GM12878 (cell line): ENCODE measurements around the gene GORASP2. TPM values are rescaled to one million over a fixed set of nuclear protein-coding genes. Genes with fewer than 3 reads are reported as not detected.

Experiments
- polyA plus RNA-seq, 11 experiments: library from polyadenylated mRNA; depleted of rRNA in 4 of 11; unstranded in 6 of 11; stranded (reverse) in 5 of 11; fragments of >200 nt; fragmentation: Nextera tagmentation in 4 of 11; fragmentation: Illumina TruSeq in 1 of 11; extraction: Ambion mirVana in 4 of 11; extraction: Trizol in 1 of 11; gene quantifications; 1 replicate in 1 of 11; 2 replicates in 10 of 11; pipeline versions ENCODE4 v1.2.1 to v1.2.3, GENCODE V29; 2011 to 2016; ENCODE audit warnings: inconsistent platforms in 2 of 11, missing spikeins in 2 of 11, low read depth in 1 of 11
- total RNA-seq, 4 experiments: library from RNA; depleted of rRNA in 3 of 4; stranded (reverse); fragments of >200 nt in 3 of 4; fragmentation: Illumina TruSeq in 1 of 4; extraction: Trizol in 1 of 4; gene quantifications; 2 replicates each; pipeline versions ENCODE4 v1.2.1 to v1.2.3, GENCODE V29; 2013 to 2021

The GORASP2 gene
- total and polyA plus RNA-seq, 10 of the 15 experiments (the other 5 are each of a cell fraction or from before 2014, with no cell fraction given): 26.3 to 169 (median 103) TPM

Other genes starting within 250 kb of the GORASP2 start
- not detected in 2 replicates for gene SP5, start 213.9 kb upstream of the GORASP2 start, total RNA-seq (2014; rRNA removed)
- not detected in 2 replicates for gene SP5, start 213.9 kb upstream of the GORASP2 start, total RNA-seq (2014; rRNA removed; fragmentation: Illumina TruSeq; extraction: Trizol)
- not detected in 2 replicates for gene SP5, start 213.9 kb upstream of the GORASP2 start, total RNA-seq (2021)
- not detected in 2 replicates for gene SP5, start 213.9 kb upstream of the GORASP2 start, polyA plus RNA-seq (2011; rRNA removed)
- not detected in 2 replicates for gene SP5, start 213.9 kb upstream of the GORASP2 start, polyA plus RNA-seq (2014; fragmentation: Illumina TruSeq; extraction: Trizol)
- not detected for gene SP5, start 213.9 kb upstream of the GORASP2 start, polyA plus RNA-seq (2014; fragmentation: Nextera tagmentation; extraction: Ambion mirVana)
- not detected in 2 replicates for gene SP5, start 213.9 kb upstream of the GORASP2 start, polyA plus RNA-seq (2014; rRNA removed)
- gene SP5, start 213.9 kb upstream of the GORASP2 start, polyA plus RNA-seq (2016; fragmentation: Nextera tagmentation; extraction: Ambion mirVana): not detected
- gene ERICH2, start 158.9 kb upstream of the GORASP2 start, total RNA-seq (2014; rRNA removed): not detected in 2 replicates
- gene ERICH2, start 158.9 kb upstream of the GORASP2 start, total RNA-seq (2014; rRNA removed; fragmentation: Illumina TruSeq; extraction: Trizol): not detected in 2 replicates
- not detected in 2 replicates for gene ERICH2, start 158.9 kb upstream of the GORASP2 start, total RNA-seq (2021)
- gene ERICH2, start 158.9 kb upstream of the GORASP2 start, polyA plus RNA-seq (2011; rRNA removed): 0.33 TPM in 1 of 2 replicates, not detected in the other
- gene ERICH2, start 158.9 kb upstream of the GORASP2 start, polyA plus RNA-seq (2014; fragmentation: Illumina TruSeq; extraction: Trizol): not detected in 2 replicates
- not detected for gene ERICH2, start 158.9 kb upstream of the GORASP2 start, polyA plus RNA-seq (2014; fragmentation: Nextera tagmentation; extraction: Ambion mirVana)
- gene ERICH2, start 158.9 kb upstream of the GORASP2 start, polyA plus RNA-seq (2014; rRNA removed): not detected in 2 replicates
- not detected for gene ERICH2, start 158.9 kb upstream of the GORASP2 start, polyA plus RNA-seq (2016; fragmentation: Nextera tagmentation; extraction: Ambion mirVana)
- gene GAD1, start 112.4 kb upstream of the GORASP2 start, total RNA-seq (2014; rRNA removed): 0.23 and 0.44 TPM in 2 replicates
- 0.04 and 0.18 TPM in 2 replicates for gene GAD1, start 112.4 kb upstream of the GORASP2 start, total RNA-seq (2014; rRNA removed; fragmentation: Illumina TruSeq; extraction: Trizol)
- gene GAD1, start 112.4 kb upstream of the GORASP2 start, total RNA-seq (2021): 0.43 and 0.62 TPM in 2 replicates
- 2.8 and 3.4 TPM in 2 replicates for gene GAD1, start 112.4 kb upstream of the GORASP2 start, polyA plus RNA-seq (2011; rRNA removed)
- 0.05 and 0.22 TPM in 2 replicates for gene GAD1, start 112.4 kb upstream of the GORASP2 start, polyA plus RNA-seq (2014; fragmentation: Illumina TruSeq; extraction: Trizol)
- gene GAD1, start 112.4 kb upstream of the GORASP2 start, polyA plus RNA-seq (2014; fragmentation: Nextera tagmentation; extraction: Ambion mirVana): under 1 TPM; 0.06 to 0.07 TPM
- 0.04 and 1.1 TPM in 2 replicates for gene GAD1, start 112.4 kb upstream of the GORASP2 start, polyA plus RNA-seq (2014; rRNA removed)
- 1 to 10 TPM in 1 of 2 experiments, under 1 TPM in 1; 0.78 to 1.1 TPM for gene GAD1, start 112.4 kb upstream of the GORASP2 start, polyA plus RNA-seq (2016; fragmentation: Nextera tagmentation; extraction: Ambion mirVana)
- 25.1 and 29.0 TPM in 2 replicates for gene TLK1, start 231.6 kb downstream of the GORASP2 start, total RNA-seq (2014; rRNA removed)
- gene TLK1, start 231.6 kb downstream of the GORASP2 start, total RNA-seq (2014; rRNA removed; fragmentation: Illumina TruSeq; extraction: Trizol): 48.4 and 51.6 TPM in 2 replicates
- gene TLK1, start 231.6 kb downstream of the GORASP2 start, total RNA-seq (2021): 122 TPM in 2 replicates
- 50.2 and 77.0 TPM in 2 replicates for gene TLK1, start 231.6 kb downstream of the GORASP2 start, polyA plus RNA-seq (2011; rRNA removed)
- 79.9 and 99.5 TPM in 2 replicates for gene TLK1, start 231.6 kb downstream of the GORASP2 start, polyA plus RNA-seq (2014; fragmentation: Illumina TruSeq; extraction: Trizol)
- gene TLK1, start 231.6 kb downstream of the GORASP2 start, polyA plus RNA-seq (2014; fragmentation: Nextera tagmentation; extraction: Ambion mirVana): 100 to 1,000 TPM in 1 of 2 experiments, 10 to 100 TPM in 1; 42.5 to 126 TPM
- gene TLK1, start 231.6 kb downstream of the GORASP2 start, polyA plus RNA-seq (2014; rRNA removed): 26.3 and 28.4 TPM in 2 replicates
- 10 to 100 TPM; 64.4 to 71.3 TPM for gene TLK1, start 231.6 kb downstream of the GORASP2 start, polyA plus RNA-seq (2016; fragmentation: Nextera tagmentation; extraction: Ambion mirVana)